Measurements from ENCODE around the gene ANKRD11.
A peak's percentile ranks its signal among the peaks of the same experiment; 100 is the strongest.
"Not testable (repeated sequence)": the region's sequence is repeated elsewhere in the genome, so short reads cannot be mapped to it uniquely, and the experiment has no call there.

Gene ANKRD11

GRCh38 chr16:89376812-89377452 lies 113.4 kb downstream of the ANKRD11 start:
- DNase-seq, result no peak

- DNase-seq, result no peak
Observed at GRCh38 chr16:89375686-89376085, 114.7 kb downstream of the ANKRD11 start.

DNA sequence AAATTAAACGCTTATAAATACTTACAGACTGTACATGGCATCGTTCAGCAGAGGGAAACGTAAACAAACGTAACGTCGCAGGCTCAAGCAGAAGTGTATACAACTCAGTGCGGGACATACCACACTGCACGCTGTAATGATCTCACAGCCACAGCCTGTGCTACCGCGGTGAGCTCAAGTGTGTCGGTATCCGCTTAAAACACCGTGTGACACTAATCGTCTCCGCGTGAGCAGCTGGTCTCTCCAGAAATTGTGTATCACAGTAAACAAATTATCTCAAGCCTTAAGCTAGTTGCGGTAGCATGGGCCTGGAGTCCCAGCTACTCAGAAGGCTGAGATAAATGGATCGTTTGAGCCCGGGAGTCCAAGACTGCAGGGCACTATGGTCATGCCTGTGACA lies 115.3 kb downstream of the ANKRD11 start:
- DNase-seq, result no peak

DNA sequence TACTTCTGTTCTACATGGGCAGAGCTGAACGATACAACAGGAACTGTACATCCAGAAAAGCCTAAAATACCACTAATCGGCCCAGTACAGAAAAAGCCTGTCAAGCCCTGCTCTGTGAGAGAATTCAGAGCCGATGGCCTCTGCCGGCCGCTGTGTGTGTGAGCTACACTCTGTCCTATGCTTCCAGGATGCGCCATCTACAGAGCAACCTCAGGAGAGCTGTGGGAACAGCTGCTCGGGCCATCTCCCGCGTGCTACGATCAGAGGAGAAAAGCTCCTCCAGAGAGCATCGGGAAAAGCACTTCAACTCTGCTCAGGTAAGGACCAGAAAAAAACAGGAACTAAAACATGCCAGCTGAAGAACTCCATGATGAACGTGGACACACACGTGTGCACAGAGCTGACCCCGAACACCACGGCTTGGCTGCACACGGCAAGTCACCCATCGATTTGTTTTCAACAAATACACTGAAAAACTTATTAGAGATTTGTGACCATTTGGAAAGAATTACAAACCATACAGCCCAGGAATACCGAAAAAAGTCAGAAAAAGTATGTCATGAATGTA lies 115.9 kb downstream of the ANKRD11 start:
- DNase-seq, result no peak

DNA sequence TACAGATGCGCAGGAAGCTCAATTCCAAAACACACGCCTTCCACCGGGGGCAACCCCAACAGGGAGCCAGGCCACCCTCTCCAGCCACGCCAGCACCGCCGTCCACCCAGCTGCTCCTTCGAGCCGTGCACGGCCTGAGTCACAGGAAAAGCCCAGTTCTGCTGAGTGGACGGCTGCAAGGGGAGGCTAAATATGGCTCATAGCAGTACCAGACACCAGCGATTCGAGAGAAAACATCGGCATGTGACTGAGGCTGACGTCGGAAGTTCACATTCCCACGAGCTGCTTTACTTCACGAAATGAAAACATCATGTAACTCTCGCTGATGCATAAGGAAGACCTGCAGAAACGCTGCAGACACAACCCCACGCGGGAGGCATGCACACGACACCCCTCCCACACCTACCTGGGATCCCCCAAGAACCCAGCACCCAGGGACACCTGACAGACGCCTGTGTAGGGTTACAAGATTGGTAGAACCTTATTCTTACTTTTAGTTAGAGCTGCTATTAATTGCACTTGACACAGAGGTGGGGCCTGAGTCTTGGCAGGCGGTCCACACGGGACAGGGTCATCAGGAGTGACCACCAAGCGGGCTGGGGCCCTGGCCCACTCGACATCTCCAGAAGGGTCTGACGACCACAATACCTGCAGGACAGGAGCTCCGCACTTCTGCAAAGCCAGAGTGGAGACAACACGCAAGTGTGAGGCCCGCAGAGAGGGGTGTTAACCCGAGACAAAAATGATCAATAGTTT lies 116.8 kb downstream of the ANKRD11 start:
- no peak for DNase-seq

DNA sequence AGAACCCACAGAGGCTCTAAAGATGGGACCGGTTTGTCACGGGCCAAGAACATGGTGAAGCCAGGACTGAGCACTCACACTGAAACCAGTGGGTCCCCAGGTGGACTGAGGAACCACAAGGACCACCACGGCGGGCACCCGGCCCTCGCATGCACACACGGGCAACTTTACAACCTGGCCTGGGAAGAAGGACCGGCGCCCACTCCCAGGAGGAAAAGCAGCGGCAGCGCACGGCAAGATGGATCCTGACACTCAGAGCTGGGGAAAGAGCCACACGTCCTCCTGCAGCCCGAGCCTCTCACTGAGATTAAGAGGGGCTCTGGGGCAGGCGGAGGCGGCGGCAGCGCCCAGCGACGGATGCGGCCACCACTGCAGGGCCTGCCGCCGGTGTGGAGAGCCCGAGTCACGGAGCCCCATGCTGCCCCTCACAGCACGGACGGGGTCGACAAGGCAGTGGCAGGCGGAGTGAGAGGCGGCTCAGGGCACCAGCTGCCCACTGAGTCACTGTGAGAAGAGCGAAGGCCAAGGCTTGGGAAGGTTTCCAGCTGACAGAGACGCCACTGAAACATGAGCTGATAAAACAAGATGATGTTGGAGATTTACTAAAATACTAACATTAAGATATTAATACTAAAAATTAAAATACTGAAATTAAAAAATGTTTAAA lies 118.3 kb downstream of the ANKRD11 start:
- no peak for DNase-seq

- no peak for DNase-seq
Observed at GRCh38 chr16:89371386-89371785, 119.0 kb downstream of the ANKRD11 start.

- no peak for DNase-seq
Observed at GRCh38 chr16:89370601-89371000, 119.8 kb downstream of the ANKRD11 start.

DNA sequence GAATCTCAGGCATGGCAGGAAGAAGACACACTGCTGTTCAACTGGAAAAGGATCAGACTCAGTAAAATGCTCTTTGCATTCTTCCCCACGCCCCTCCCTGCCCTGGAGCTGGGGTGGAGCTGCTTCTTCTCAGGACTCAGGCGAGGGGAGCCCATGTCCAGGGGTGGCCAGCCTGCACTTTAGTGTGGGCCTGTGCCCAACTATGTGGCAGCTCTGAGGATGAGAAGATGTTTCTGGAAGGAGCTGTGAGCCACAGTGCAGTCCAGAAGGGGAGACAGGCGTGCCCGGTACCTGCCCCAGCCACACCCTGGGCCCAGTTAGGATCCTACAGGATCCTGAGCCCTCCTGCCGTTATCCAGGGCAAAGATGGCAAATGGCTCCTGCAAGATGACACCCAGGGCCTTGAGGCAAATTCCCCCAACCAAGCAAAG lies 120.3 kb downstream of the ANKRD11 start:
- DNase-seq, result no peak

DNA sequence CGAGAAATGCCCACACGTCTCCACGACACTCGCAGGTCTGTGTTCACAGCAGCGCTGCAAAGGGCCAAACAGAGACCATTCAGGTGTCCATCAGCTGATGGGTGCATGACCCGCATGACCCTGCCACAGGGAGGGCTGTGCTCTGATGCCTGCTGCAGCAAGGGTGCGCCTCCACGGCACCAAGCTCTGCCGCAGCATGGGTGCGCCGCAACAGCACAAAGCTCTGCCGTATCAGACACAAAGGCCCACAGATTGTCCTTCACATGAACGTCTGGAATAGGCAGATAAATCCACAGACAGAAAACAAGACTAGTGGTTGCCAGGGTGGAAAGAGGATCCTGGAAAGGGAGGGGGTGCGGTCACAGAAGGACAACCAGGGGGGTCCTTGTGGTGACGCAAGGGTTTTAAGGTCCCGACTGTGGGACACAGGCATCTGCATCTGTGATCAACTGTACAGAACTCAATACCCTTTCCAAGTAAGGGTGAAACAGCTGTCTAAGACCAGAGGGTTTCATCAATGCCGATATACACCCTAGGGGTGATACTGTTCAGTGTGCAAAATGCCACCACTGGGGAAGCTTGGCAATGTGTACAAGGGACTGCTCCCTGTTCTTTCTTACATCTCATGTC lies 121.0 kb downstream of the ANKRD11 start:
- DNase-seq, result no peak

DNA sequence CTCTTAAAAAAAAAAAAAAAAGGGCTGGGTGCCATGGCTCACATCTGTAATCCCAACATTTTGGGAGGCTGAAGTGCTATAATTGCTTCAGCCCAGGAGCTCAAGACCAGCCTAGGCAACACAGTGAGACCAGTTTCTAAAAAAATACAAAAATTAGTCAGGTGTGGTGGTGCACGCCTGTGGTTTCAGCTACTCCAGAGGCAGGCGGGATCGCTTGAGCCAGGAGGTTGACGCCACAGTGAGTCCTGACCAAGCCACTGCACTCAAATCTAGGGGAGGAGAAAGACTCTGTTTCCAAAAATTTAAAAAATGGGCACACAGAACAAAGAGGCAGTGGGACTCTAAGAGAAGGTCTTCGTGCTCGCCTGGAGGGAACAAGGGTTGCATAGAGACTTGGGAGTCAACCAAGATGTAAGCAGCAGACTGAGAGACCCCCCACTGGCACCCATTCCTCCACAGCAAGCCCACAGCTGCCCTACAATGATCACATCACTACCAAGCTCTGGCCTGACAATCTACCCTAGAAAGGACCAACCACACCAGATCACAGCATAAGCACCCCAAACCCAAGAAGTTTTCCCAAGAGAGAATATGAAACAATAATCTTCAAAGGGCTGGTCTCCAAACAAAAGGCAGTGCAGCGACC lies 121.6 kb downstream of the ANKRD11 start:
- no peak for DNase-seq

DNA sequence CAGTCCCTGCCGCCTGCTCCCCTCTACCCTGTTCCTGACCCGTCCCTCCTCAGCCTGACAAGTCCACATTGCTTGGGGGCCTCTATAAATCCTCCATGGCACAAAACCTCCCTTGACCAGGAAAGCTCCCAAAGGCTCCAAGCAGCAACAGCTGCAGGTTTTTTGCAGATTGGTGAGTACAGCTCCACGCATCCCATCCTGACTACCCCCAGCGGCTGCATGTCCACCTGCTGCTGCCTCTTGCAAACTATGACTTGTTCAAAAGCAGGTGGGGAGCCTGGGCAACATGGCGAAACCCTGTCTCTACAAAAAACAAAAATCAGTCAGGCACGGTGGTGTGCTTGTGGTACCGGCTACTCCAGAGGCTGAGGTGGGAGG lies 122.8 kb downstream of the ANKRD11 start:
- no peak for DNase-seq

DNA sequence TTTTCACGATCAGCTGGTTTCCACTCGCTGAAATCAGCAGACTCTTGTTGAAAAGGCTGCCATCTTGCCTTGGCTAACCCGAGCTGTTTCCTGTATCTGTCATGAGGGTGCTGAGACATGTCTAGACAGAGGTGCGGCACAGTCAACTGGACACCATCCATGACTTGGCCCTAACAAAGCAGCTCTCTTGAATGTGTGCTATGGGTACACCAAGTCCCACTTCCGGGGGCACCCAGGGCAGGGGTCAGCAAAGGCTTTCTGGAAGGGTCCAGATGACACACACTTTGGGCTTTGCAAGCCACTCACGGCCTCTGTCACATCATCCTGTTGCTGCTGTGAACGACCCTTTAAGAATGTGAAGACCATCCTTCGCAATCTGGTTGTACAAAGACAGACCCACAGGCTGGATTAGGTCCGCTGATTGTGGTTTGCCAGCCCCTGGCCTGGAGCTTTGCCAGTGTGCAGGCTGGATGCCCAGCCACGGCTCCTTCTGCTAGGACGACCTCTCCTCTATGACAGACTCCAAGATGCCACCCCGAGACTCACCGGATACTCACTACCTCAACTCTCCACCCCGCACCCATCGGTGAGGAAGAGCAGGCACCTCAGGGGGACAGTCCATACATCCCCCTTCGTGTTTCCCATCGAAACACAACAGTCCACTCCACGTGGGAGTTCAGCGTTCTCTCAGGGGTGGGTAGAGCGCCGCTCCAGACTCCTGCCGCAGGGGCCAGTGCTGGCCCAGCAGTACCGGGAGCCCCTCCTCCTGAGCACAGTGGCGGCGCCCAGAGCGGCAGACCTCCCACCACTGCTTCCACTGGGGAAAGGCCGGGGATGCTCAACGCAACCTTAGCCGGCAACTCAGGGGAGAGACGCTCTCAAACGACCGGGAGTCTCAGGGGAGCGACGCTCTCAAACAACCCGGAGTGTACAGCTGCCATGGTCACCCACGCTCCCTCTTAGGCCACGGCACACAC lies 123.5 kb downstream of the ANKRD11 start:
- no peak for DNase-seq

- DNase-seq, result no peak
Observed at GRCh38 chr16:89365996-89366395, 124.4 kb downstream of the ANKRD11 start.

- DNase-seq, result no peak
Observed at GRCh38 chr16:89365044-89365467, 125.3 kb downstream of the ANKRD11 start.

GRCh38 chr16:89364606-89365005 lies 125.8 kb downstream of the ANKRD11 start:
- DNase-seq, result no peak

DNA sequence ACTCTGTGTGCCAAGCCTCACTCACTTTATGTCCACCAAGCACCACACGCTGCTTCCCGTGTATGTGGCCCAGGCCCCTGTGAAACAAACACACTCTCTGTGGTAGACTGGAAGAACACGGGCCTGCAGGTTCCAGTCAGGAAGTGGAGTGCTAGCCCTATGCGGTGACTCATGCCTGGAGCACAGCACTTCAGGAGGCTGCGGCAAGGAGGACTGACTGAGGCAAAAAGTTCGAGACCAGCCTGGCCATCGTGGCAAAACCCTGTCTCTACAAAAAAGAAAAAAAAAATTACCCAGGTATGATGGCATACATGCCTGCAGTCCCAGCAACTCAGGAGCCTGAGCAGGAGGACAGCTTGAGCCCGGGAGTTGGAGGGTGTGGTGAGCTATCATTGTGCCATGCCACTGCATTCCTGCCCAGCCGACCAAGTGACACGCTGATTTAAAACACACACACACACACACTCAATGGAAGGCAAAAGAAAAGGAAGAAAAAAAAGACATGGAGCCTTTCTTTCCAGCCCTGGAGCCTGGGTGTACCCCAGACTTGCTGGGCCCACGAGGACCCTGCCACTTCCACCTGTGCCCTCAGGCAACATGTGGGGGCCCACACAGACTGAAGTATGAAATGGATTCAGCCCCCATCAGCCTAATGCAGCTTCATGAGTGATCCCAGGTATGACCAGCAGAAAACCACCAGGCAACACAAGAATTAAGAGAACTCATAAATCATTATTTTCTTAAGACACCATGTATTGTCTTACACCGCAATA lies 126.6 kb downstream of the ANKRD11 start:
- DNase-seq, result peak; percentile 68

GRCh38 chr16:89362540-89363223 lies 127.7 kb downstream of the ANKRD11 start:
- DNase-seq, result not testable (repeated sequence)

DNA sequence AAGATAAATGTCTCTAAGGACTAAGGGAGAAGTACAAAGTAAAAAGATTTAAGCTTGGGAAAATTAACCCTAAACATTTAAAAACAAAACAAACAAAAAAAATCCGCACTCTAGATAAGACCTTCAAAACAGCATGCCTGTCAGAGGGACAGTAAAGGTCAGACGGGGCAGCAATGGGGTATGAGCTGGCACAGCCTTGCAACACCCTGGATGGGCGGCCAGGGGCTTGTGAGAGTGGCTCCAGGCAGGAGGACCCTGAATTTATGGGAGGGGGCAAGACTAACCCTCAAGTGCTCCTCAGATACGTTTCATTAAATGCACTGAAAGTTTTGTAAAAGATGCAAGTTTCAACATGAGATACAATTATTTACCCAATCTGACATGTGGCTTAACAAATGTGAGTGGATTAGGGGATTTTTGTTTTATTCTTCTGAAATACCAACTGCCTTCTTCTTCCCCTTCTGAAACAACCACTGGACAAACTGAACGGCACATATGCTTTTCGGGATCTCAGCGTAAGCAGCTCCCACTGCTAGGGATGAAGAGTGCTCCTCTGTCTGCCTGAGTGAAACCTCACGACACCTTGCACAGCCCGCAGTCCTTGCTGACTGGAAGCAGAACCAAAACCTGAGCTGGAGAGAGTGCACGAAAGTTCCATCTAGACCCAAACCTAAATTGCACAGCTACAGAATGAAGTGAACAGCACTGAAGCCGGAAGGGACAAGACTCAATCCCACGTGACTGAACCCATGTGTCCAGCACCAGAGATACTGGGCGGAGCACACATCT lies 128.4 kb downstream of the ANKRD11 start:
- no peak for DNase-seq
